ENCODE data around the gene SLCO1B1.

Gene SLCO1B1

DNA sequence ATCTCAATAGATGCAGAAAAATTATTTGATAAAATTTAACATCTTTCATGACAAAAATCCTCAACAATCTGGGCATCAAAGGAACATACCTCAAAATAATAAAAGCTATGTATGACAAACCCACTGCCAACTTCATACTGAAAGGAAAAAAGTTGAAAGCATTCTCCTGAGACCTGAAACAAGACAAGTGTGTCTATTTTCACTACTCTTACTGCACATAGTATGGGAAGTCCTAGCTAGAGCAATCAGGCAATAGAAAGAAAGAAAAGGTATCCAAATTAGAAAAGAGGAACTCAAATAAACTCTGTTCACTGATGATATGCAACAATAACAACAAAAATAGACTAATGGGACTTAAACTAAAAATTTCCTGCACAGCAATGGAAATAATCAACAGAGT is 90.1 kb downstream of the SLCO1B1 start:
- TF ChIP-seq, protein P1, sequence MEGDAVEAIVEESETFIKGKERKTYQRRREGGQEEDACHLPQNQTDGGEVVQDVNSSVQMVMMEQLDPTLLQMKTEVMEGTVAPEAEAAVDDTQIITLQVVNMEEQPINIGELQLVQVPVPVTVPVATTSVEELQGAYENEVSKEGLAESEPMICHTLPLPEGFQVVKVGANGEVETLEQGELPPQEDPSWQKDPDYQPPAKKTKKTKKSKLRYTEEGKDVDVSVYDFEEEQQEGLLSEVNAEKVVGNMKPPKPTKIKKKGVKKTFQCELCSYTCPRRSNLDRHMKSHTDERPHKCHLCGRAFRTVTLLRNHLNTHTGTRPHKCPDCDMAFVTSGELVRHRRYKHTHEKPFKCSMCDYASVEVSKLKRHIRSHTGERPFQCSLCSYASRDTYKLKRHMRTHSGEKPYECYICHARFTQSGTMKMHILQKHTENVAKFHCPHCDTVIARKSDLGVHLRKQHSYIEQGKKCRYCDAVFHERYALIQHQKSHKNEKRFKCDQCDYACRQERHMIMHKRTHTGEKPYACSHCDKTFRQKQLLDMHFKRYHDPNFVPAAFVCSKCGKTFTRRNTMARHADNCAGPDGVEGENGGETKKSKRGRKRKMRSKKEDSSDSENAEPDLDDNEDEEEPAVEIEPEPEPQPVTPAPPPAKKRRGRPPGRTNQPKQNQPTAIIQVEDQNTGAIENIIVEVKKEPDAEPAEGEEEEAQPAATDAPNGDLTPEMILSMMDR (IDR thresholded peaks at IDR 0.05; ENCODE audit: insufficient read depth, low read depth, low read length, missing control alignments), result no peak
- H3K4me3 ChIP-seq (ENCODE audit: low read length), result no peak overlapping the region
- no peak for DNase-seq (ENCODE audit: low read depth)

DNA sequence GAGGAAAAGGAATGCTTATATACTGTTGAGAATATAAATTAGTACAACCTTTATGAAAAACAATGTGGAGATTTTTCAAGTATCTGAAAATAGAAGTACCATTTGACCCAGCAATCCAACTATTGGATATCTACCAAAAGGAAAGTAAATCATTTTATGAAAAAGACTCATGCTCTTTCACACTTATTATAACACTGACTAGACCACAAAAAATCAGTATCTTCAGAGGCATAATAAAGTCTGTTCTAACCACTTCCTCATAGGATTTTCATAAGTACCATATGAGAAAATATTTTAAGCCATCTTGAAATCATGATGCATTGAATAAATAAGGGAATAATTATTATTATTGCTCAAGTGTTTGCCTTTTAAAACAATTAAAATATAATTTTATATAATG is 90.8 kb downstream of the SLCO1B1 start:
- TF ChIP-seq, protein P1 (IDR thresholded peaks at IDR 0.05; ENCODE audit: insufficient read depth, low read depth, low read length, missing control alignments), result no peak
- H3K4me3 ChIP-seq (ENCODE audit: low read length), result no peak overlapping the region

DNA sequence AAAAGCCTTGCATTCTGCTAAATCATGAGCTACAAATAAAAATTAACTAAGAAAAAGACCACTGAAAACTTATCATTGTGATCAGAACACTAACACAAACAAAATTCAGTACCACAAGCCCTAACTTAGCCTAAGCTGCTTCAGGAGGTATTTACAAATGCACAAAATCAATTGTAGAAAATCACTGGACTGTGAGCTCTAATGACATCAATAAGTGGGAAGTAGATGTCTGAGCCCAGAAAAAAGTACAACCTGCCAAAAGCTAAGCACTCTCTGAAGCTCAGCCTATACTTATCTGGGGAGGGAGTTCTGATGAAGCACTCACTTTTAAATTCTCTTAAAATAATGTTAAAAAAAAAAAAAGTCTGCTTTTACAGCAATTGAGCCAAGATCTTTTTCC is 92.9 kb downstream of the SLCO1B1 start:
- TF ChIP-seq, protein P1 (IDR thresholded peaks at IDR 0.05; ENCODE audit: insufficient read depth, low read depth, low read length, missing control alignments), result no peak
- no peak overlapping the region for H3K4me3 ChIP-seq (ENCODE audit: low read length)
- DNase-seq (ENCODE audit: low read depth), result no peak

More for the DNA sequence above, 90.8 kb downstream of the SLCO1B1 start:
- DNase-seq (ENCODE audit: low read depth), result no peak

DNA sequence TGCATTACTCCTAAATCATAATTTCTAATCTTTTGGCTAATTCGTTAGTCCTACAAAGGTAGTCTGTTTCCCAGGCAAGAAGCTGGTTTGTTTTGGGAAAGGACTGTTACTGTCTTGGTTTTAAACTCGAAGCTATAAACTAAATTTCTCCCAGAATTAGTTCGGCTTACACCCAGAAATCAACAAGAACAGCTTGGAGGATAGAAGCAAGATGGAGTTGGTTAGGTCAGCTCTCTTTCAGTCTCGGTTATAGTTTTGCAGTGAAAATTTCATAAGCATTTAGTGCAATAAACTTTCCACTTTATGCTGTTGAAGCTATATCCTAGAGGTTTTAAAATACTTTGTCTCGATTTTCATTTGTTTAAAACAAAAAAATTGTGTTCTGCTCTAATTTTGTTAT is 103.4 kb downstream of the SLCO1B1 start:
- DNase-seq (ENCODE audit: low read depth), result no peak
- H3K4me3 ChIP-seq (ENCODE audit: low read length), result no peak overlapping the region
- TF ChIP-seq, protein P1 (IDR thresholded peaks at IDR 0.05; ENCODE audit: insufficient read depth, low read depth, low read length, missing control alignments), result no peak

DNA sequence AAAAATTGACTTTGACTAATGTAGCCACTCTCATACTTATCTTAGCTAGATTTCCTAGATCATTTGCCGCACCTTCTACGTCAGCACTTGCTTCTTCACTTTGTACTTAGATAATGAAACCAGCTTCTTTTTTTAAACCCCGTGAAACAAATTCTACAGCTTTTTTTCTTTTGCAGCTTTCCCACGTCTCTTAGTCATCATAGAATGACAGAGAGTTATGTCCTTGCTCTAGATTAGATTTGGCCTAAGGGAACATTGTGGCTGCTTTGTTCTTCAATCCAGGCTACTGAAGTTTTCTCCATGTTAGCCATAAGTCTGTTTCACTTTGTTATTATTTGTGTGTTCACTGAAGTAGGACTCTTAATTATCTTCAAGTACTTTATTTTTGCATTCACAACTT is 108.9 kb downstream of the SLCO1B1 start:
- H3K4me3 ChIP-seq (ENCODE audit: low read length), result no peak overlapping the region
- TF ChIP-seq, protein P1 (IDR thresholded peaks at IDR 0.05; ENCODE audit: insufficient read depth, low read depth, low read length, missing control alignments), result no peak
- no peak for DNase-seq (ENCODE audit: low read depth)

DNA sequence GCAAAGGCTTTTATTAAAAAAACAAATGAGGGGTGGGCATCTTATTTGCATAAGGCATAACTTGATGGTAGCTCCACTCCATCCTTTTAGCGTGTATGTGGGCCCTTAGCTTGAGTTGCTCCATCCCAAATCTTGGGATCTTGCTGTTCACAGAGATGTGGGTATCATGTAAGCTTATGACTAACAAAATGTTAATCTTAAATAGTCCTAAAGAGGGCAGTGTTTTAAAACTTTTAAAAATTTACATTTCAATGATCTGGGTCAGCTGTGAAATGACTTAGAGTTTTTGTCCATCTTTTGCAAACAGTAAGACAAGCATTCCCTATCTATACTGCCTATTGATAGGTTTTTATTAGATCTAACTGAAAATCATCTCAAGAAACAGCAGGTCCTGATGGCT is 117.7 kb downstream of the SLCO1B1 start:
- DNase-seq (ENCODE audit: low read depth), result peak; percentile 15
- TF ChIP-seq, protein P1 (IDR thresholded peaks at IDR 0.05; ENCODE audit: insufficient read depth, low read depth, low read length, missing control alignments), result no peak
- no peak overlapping the region for H3K4me3 ChIP-seq (ENCODE audit: low read length)

DNA sequence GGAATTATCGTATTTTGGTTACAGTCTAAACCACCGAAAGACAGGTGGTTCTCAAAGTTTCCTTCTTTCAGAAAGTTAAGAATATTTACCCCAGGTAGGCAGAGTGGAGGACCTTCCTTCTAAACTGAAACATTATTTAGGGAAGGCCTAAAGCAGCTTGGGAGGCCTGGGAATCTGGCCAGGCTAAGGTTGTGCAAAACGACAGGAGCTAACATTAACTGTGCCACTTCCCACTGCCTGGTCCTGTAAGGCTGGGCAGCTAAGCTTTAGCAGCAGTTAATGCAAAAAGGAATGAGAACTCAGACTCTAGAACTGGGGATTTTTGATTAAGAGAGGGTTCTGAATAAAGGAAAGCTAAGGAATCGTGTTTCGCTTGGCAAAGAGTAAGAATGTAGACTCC is 121.1 kb downstream of the SLCO1B1 start:
- H3K4me3 ChIP-seq (ENCODE audit: low read length), result no peak overlapping the region
- TF ChIP-seq, protein P1 (IDR thresholded peaks at IDR 0.05; ENCODE audit: insufficient read depth, low read depth, low read length, missing control alignments), result no peak
- no peak for DNase-seq (ENCODE audit: low read depth)

All from epithelial cell of esophagus (primary cell).